ENCODE measurements around the gene LUZP2. TPM values are rescaled to one million over a fixed set of nuclear protein-coding genes. Genes with fewer than 3 reads are reported as not detected.

LUZP2 gene
- total RNA-seq, 1 donor from 2014 or later, result 93.6 TPM

Small RNA genes within 50 kb of the gene (small RNA-seq; reads per million reads assigned to genes)
- not detected for gene RF00019

All from occipital lobe (tissue), 2 donors.